Small intestine (tissue), 7 donors: ENCODE results near the gene NCF2. TPM values are rescaled to one million over a fixed set of nuclear protein-coding genes. Genes with fewer than 3 reads are reported as not detected.

ENCODE experiments used
- DNase-seq, 2 donors: peaks; one replicate each; pipeline versions ENCODE4 v3.0.0 to v3.0.0-alpha.2; 2013
- FAIRE-seq: peaks from 2 replicates; lab custom pipeline; 2012; peaks lifted over from hg19 to GRCh38; lab: Jason Lieb, UNC
- H3K27ac ChIP-seq, 3 donors: one replicate each; pipeline ENCODE4 v1.5.1; 2013; ENCODE audit warnings: low read length in 2 of 3, mild to moderate bottlenecking in 2 of 3, control low read depth in 1 of 3, inconsistent platforms in 1 of 3, low read depth in 1 of 3, moderate library complexity in 1 of 3
- H3K27me3 ChIP-seq, 3 donors: one replicate each; pipeline ENCODE4 v1.6.1; 2013; ENCODE audit warnings: low read length in 3 of 3, inconsistent platforms in 1 of 3; ENCODE audit not compliant: control insufficient read depth in 3 of 3, insufficient read depth in 3 of 3
- H3K36me3 ChIP-seq, 3 donors: one replicate each; pipeline ENCODE4 v1.6.1; 2013; ENCODE audit warnings: low read length in 3 of 3, inconsistent platforms in 1 of 3, low read depth in 1 of 3, mild to moderate bottlenecking in 1 of 3, moderate library complexity in 1 of 3; ENCODE audit not compliant: control insufficient read depth in 3 of 3, insufficient read depth in 2 of 3
- H3K4me1 ChIP-seq, 3 donors: one replicate each; pipeline ENCODE4 v1.6.1; 2013; ENCODE audit warnings: low read length in 2 of 3, inconsistent platforms in 1 of 3, low read depth in 1 of 3, mild to moderate bottlenecking in 1 of 3, moderate library complexity in 1 of 3; ENCODE audit not compliant: control insufficient read depth in 3 of 3, insufficient read depth in 2 of 3
- H3K4me3 ChIP-seq, 3 donors: one replicate each; pipeline ENCODE4 v1.5.1; 2013; ENCODE audit warnings: low read length in 3 of 3, control low read depth in 1 of 3, inconsistent platforms in 1 of 3, low read depth in 1 of 3, mild to moderate bottlenecking in 1 of 3, moderate library complexity in 1 of 3
- H3K9me3 ChIP-seq, 2 donors: one replicate each; pipeline ENCODE4 v1.6.1; 2013; ENCODE audit warnings: low read depth in 1 of 2, low read length in 1 of 2; ENCODE audit not compliant: control insufficient read depth in 2 of 2, insufficient read depth in 1 of 2
- WGBS, 3 donors: extraction: QIAGEN DNeasy Blood & Tissue Kit; methylation state at CpG; one replicate each; pipeline ENCODE4 v1.1.7; 2013; 5-methylcytosine and 5-hydroxymethylcytosine counted together
- polyA plus RNA-seq, 4 donors: library from polyadenylated mRNA; stranded (reverse) in 3 of 4; unstranded in 1 of 4; fragments of 200-250 nt in 3 of 4; fragments of 120-200 nt in 1 of 4; gene quantifications; one replicate each; pipeline versions ENCODE4 v1.2.1 to v1.2.3, GENCODE V29; 2013
- donor health status: healthy with polysubstance abuse.
- donor health status: control.
- donor health status: control.
- donor health status: Bipolar disorder and iron deficiency.
- donor health status: healthy.

Gene NCF2
- polyA plus RNA-seq, 4 donors = 0.89 to 4.9 (median 3.3) TPM

- no peaks in the 10 kb centered on the region for H3K36me3 ChIP-seq
- FAIRE-seq (no peak), DNase-seq (no peak)
- no peaks in the 10 kb centered on the region for H3K27me3 ChIP-seq
- no peak overlapping the region for H3K4me3 ChIP-seq
- H3K9me3 ChIP-seq = no peaks in the 10 kb centered on the region
- H3K4me1 ChIP-seq = peaks cover 0 to 20% (median 0%) of the 10 kb centered on the region in 3 donors
- WGBS, 3 donors = 92 to 96% (median 95%) methylated on average over 8 of the region's 8 CpGs
- H3K27ac ChIP-seq = no peak overlapping the region
Measured at GRCh38 chr1:183586926-183587325, 3.3 kb downstream of the NCF2 start.

GRCh38 chr1:183586455-183586854, 3.8 kb downstream of the NCF2 start:
- Histone ChIP-seq H3K27ac (no peak overlapping the region), H3K4me1 (peaks cover 0 to 22% (median 0%) of the 10 kb centered on the region in 3 donors), H3K9me3 (no peaks in the 10 kb centered on the region), H3K36me3 (no peaks in the 10 kb centered on the region), H3K4me3 (no peak overlapping the region), H3K27me3 (no peaks in the 10 kb centered on the region)
- WGBS, 3 donors = 99 to 100% (median 100%) methylated on average over 1 of the region's 1 CpG
- no peak for DNase-seq
- no peak for FAIRE-seq

GRCh38 chr1:183585038-183585437, 5.2 kb downstream of the NCF2 start:
- Histone ChIP-seq H3K4me3 (no peak overlapping the region), H3K27me3 (no peaks in the 10 kb centered on the region), H3K27ac (no peak overlapping the region), H3K9me3 (no peaks in the 10 kb centered on the region), H3K36me3 (no peaks in the 10 kb centered on the region), H3K4me1 (peaks cover 0 to 17% (median 0%) of the 10 kb centered on the region in 3 donors)
- WGBS, 3 donors = 43 to 71% (median 53%) methylated on average over 6 of the region's 6 CpGs
- FAIRE-seq (no peak), DNase-seq (peak in 1 of 2 donors; percentile 23)

- Histone ChIP-seq H3K27me3 (no peaks in the 10 kb centered on the region), H3K27ac (no peak overlapping the region), H3K36me3 (no peaks in the 10 kb centered on the region), H3K4me1 (peaks cover 0 to 18% (median 0%) of the 10 kb centered on the region in 3 donors), H3K4me3 (no peak overlapping the region), H3K9me3 (no peaks in the 10 kb centered on the region)
- 40 to 62% (median 52%) methylated on average over 5 of the region's 5 CpGs for WGBS, 3 donors
- DNase-seq (peak in 1 of 2 donors; percentile 21), FAIRE-seq (no peak)
Measured at GRCh38 chr1:183584147-183584546, 6.1 kb downstream of the NCF2 start.

GRCh38 chr1:183583466-183583865, 6.8 kb downstream of the NCF2 start:
- Histone ChIP-seq H3K4me1 (peaks cover 0 to 18% (median 0%) of the 10 kb centered on the region in 3 donors), H3K4me3 (no peak overlapping the region), H3K9me3 (no peaks in the 10 kb centered on the region), H3K36me3 (no peaks in the 10 kb centered on the region), H3K27me3 (no peaks in the 10 kb centered on the region), H3K27ac (no peak overlapping the region)
- DNase-seq (no peak), FAIRE-seq (no peak)
- WGBS, 3 donors = 78 to 95% (median 89%) methylated on average over 6 of the region's 6 CpGs

- Histone ChIP-seq H3K4me3 (no peak overlapping the region), H3K27me3 (no peaks in the 10 kb centered on the region), H3K9me3 (no peaks in the 10 kb centered on the region), H3K36me3 (no peaks in the 10 kb centered on the region), H3K27ac (peak overlapping the region in 1 of 3 donors; percentile 17), H3K4me1 (peaks cover 0 to 19% (median 0%) of the 10 kb centered on the region in 3 donors)
- no peak for FAIRE-seq
- peak; percentile 38 to 66 for DNase-seq
- WGBS, 3 donors = 81 to 84% (median 81%) methylated on average over 12 of the region's 12 CpGs
Measured at GRCh38 chr1:183582021-183582713, 8.1 kb downstream of the NCF2 start.

- Histone ChIP-seq H3K36me3 (no peaks in the 10 kb centered on the region), H3K9me3 (no peaks in the 10 kb centered on the region), H3K27me3 (no peaks in the 10 kb centered on the region), H3K4me3 (no peak overlapping the region), H3K4me1 (peaks cover 0 to 19% (median 0%) of the 10 kb centered on the region in 3 donors), H3K27ac (no peak overlapping the region)
- WGBS, 3 donors = 42 to 67% (median 43%) methylated on average over 8 of the region's 8 CpGs
- peak in 1 of 2 donors; percentile 12 for DNase-seq
- FAIRE-seq = no peak
Measured at GRCh38 chr1:183580281-183580682, 10.0 kb downstream of the NCF2 start.

- H3K27me3 ChIP-seq = no peaks in the 10 kb centered on the region
- DNase-seq (peak in 1 of 2 donors; percentile 59), FAIRE-seq (no peak)
- WGBS, 3 donors = 70 to 84% (median 75%) methylated on average over 2 of the region's 2 CpGs
- H3K27ac ChIP-seq = no peak overlapping the region
- H3K4me1 ChIP-seq = peaks cover 0 to 19% (median 0%) of the 10 kb centered on the region in 3 donors
- no peaks in the 10 kb centered on the region for H3K9me3 ChIP-seq
- no peaks in the 10 kb centered on the region for H3K36me3 ChIP-seq
- no peak overlapping the region for H3K4me3 ChIP-seq
Measured at GRCh38 chr1:183578856-183579255, 11.4 kb downstream of the NCF2 start.
